DOHH2 (cell line): Measurements from ENCODE around the gene TIMP1.

Experiments
- H3F3A ChIP-seq: fragments of 200-600 bp; sonication (generic), shearing (Covaris generic); 2 replicates; pipeline ENCODE4 v1.6.0; 2016; ENCODE audit warnings: antibody characterized with exemption, mild to moderate bottlenecking; ENCODE audit not compliant: control insufficient read depth, insufficient read depth
- H3K27ac ChIP-seq: fragments of 200-600 bp; sonication (generic); 2 replicates; pipeline ENCODE4 v1.5.1; 2014; ENCODE audit warnings: low read depth, mild to moderate bottlenecking, low read length, moderate library complexity
- H3K27me3 ChIP-seq: fragments of 200-600 bp; sonication (generic); 2 replicates; pipeline ENCODE4 v1.6.1; 2014; ENCODE audit warnings: mild to moderate bottlenecking, low read length, mixed read lengths; ENCODE audit not compliant: control insufficient read depth
- H3K36me3 ChIP-seq: fragments of 200-600 bp; sonication (generic); 2 replicates; pipeline ENCODE4 v1.6.1; 2014; ENCODE audit warnings: mild to moderate bottlenecking, low read length, moderate library complexity, mixed read lengths; ENCODE audit not compliant: control insufficient read depth
- H3K4me1 ChIP-seq: fragments of 200-600 bp; sonication (generic); 2 replicates; pipeline ENCODE4 v1.6.1; 2014; ENCODE audit warnings: mild to moderate bottlenecking, low read length, mixed read lengths; ENCODE audit not compliant: control insufficient read depth
- H3K4me2 ChIP-seq: fragments of 200-600 bp; sonication (generic); 2 replicates; pipeline ENCODE4 v1.6.0; 2014; ENCODE audit warnings: mild to moderate bottlenecking, low read length, moderate library complexity
- H3K4me3 ChIP-seq: fragments of 200-600 bp; sonication (generic); 2 replicates; pipeline ENCODE4 v1.5.1; 2014; ENCODE audit warnings: mild to moderate bottlenecking, low read length, mixed read lengths
- H3K79me2 ChIP-seq: fragments of 200-600 bp; sonication (generic); 2 replicates; pipeline ENCODE4 v1.6.1; 2014; ENCODE audit warnings: mild to moderate bottlenecking, low read length, mixed read lengths; ENCODE audit not compliant: control insufficient read depth
- H3K9me2 ChIP-seq: fragments of 200-600 bp; sonication (generic); replicated peaks from 2 replicates; pipeline ENCODE4 v1.6.1; 2014; ENCODE audit warnings: mild to moderate bottlenecking, low read length, mixed read lengths; ENCODE audit not compliant: control insufficient read depth
- H3K9me3 ChIP-seq: fragments of 200-600 bp; sonication (generic); 2 replicates; pipeline ENCODE4 v1.6.1; 2014; ENCODE audit warnings: antibody characterized with exemption, low read length, mixed read lengths; ENCODE audit not compliant: control insufficient read depth, insufficient read depth
- H4K20me1 ChIP-seq: fragments of 200-600 bp; sonication (generic); 2 replicates; pipeline ENCODE4 v1.6.0; 2014; ENCODE audit warnings: low read depth, mild to moderate bottlenecking, antibody characterized with exemption, low read length, moderate library complexity; ENCODE audit not compliant: control insufficient read depth, insufficient read depth
- EZH2phosphoT487 ChIP-seq: fragments of 200-600 bp; sonication (generic); IDR thresholded peaks from 2 replicates; pipeline ENCODE4 v1.6.1; 2017; ENCODE audit warnings: borderline replicate concordance, mild to moderate bottlenecking, antibody characterized with exemption, low read length, moderate library complexity, mixed read lengths
- TF ChIP-seq, protein P1 (sequence below): fragments of 200-600 bp; sonication (generic); IDR thresholded peaks from one replicate; pipeline ENCODE4 v1.5.1; 2014; ENCODE audit warnings: antibody characterized with exemption, mild to moderate bottlenecking, low read depth, low read length; ENCODE audit not compliant: poor library complexity, severe bottlenecking

TIMP1 gene

DNA sequence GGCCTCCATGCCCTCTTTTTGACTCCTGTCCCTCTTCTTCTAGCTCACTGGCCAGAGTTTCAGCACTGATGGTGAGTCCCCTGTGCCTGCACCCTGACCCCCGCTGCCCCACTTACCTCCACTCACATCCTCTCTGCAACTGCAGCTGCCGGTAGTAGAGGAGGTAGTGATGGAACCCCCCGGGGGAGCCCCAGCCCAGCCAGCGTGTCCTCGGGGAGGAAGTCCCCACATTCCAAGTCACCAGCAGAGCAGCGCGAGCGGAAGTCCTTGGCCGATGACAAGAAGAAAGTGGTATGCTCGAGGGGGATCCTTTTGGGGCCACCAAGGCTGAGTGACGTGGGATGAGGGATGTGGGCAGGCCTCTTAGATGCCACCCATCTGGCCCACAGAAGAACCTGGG lies 15.4 kb upstream of the TIMP1 start:
- no peaks in the 10 kb centered on the region for H3K27me3 ChIP-seq
- H3K4me2 ChIP-seq, result no peak overlapping the region
- no peaks in the 10 kb centered on the region for H4K20me1 ChIP-seq
- no peaks in the 10 kb centered on the region for H3K9me3 ChIP-seq
- H3K9me2 ChIP-seq, result no peaks in the 10 kb centered on the region
- TF ChIP-seq, protein P1, sequence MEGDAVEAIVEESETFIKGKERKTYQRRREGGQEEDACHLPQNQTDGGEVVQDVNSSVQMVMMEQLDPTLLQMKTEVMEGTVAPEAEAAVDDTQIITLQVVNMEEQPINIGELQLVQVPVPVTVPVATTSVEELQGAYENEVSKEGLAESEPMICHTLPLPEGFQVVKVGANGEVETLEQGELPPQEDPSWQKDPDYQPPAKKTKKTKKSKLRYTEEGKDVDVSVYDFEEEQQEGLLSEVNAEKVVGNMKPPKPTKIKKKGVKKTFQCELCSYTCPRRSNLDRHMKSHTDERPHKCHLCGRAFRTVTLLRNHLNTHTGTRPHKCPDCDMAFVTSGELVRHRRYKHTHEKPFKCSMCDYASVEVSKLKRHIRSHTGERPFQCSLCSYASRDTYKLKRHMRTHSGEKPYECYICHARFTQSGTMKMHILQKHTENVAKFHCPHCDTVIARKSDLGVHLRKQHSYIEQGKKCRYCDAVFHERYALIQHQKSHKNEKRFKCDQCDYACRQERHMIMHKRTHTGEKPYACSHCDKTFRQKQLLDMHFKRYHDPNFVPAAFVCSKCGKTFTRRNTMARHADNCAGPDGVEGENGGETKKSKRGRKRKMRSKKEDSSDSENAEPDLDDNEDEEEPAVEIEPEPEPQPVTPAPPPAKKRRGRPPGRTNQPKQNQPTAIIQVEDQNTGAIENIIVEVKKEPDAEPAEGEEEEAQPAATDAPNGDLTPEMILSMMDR, result no peak
- no peak for TF ChIP-seq EZH2phosphoT487
- H3K4me1 ChIP-seq, result peaks cover 7% of the 10 kb centered on the region
- no peaks in the 10 kb centered on the region for H3F3A ChIP-seq
- H3K79me2 ChIP-seq, result peaks cover 21% of the 10 kb centered on the region
- H3K36me3 ChIP-seq, result peaks cover 65% of the 10 kb centered on the region
- H3K4me3 ChIP-seq, result no peak overlapping the region
- H3K27ac ChIP-seq, result no peak overlapping the region

DNA sequence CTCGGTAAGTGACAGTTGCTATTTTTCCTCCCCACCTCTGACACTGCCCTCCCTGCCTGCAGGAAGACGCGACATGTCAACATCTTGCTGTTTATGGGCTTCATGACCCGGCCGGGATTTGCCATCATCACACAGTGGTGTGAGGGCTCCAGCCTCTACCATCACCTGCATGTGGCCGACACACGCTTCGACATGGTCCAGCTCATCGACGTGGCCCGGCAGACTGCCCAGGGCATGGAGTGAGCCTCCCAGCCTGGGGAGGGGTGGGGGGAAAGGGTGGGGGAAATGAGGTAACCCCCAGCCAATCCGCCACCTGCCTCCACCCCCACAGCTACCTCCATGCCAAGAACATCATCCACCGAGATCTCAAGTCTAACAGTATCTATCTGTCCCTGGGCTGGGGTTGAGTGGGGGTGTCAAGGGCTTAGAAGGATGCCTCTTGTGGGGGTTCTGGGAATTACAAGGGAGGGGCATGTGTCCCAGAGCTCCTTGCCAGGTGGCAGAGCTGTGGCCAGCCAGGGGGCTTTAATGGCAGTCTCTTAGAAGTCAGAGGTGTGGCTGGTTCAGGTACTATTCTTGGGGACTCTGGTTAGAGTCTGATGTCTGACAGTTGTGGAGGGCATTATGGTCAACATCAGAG lies 13.5 kb upstream of the TIMP1 start:
- no peaks in the 10 kb centered on the region for H4K20me1 ChIP-seq
- no peaks in the 10 kb centered on the region for H3K4me1 ChIP-seq
- no peak overlapping the region for H3K4me3 ChIP-seq
- H3K9me2 ChIP-seq, result no peaks in the 10 kb centered on the region
- H3K27me3 ChIP-seq, result no peaks in the 10 kb centered on the region
- no peak overlapping the region for H3K27ac ChIP-seq
- no peak for TF ChIP-seq EZH2phosphoT487
- TF ChIP-seq, protein P1, result peak; percentile 34
- no peaks in the 10 kb centered on the region for H3K9me3 ChIP-seq
- no peak overlapping the region for H3K4me2 ChIP-seq
- H3F3A ChIP-seq, result no peaks in the 10 kb centered on the region
- peaks cover 52% of the 10 kb centered on the region for H3K36me3 ChIP-seq
- peaks cover 1% of the 10 kb centered on the region; the same call in 1 of the 2 replicates for H3K79me2 ChIP-seq

DNA sequence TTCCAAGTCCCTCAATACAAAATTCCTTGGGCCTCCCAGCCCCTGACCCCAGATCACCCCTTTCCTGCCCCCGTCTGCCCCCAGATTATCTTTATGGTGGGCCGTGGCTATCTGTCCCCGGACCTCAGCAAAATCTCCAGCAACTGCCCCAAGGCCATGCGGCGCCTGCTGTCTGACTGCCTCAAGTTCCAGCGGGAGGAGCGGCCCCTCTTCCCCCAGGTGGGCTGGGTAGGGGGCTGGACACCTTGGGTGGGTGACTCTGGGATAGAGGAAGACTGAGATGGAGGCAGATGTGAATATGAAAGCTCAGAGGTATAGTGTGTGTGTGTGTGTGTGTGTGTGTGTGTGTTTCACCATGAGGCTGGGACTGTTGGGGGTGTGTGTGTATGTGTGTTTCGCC lies 11.4 kb upstream of the TIMP1 start:
- Histone ChIP-seq H3F3A (no peaks in the 10 kb centered on the region), H4K20me1 (no peaks in the 10 kb centered on the region), H3K9me2 (no peaks in the 10 kb centered on the region), H3K4me3 (no peak overlapping the region), H3K79me2 (no peaks in the 10 kb centered on the region), H3K36me3 (peaks cover 36% of the 10 kb centered on the region), H3K4me2 (no peak overlapping the region), H3K27ac (no peak overlapping the region), H3K27me3 (no peaks in the 10 kb centered on the region), H3K9me3 (no peaks in the 10 kb centered on the region), H3K4me1 (no peaks in the 10 kb centered on the region)
- TF ChIP-seq, protein P1, result no peak
- TF ChIP-seq EZH2phosphoT487, result no peak
